Caco-2 (cell line): ENCODE results near the gene PDE6C. TPM values are rescaled to one million over a fixed set of nuclear protein-coding genes. Genes with fewer than 3 reads are reported as not detected.

Experiments
- BruUV-seq: library from RNA; stranded (reverse); fragments of 400-500 nt; replicated peaks from 2 replicates; lab custom pipeline; 2021; lab: Mats Ljungman, UMichigan
- CTCF ChIA-PET: fragments of 300-600 bp; sonication (Branson Sonifier 250); formaldehyde crosslinking; loops from one replicate; lab custom pipeline; 2022; ENCODE audit warnings: antibody characterized with exemption; lab: Charles Lee
- POLR2A ChIA-PET: fragments of 300-600 bp; sonication (Branson Sonifier 250); formaldehyde crosslinking; loops from one replicate; lab custom pipeline; 2022; ENCODE audit warnings: antibody characterized with exemption; lab: Charles Lee
- DNase-seq, 2 experiments: peaks; one replicate each; pipeline versions ENCODE4 v3.0.0 to v3.0.0-alpha.2; 2020 to 2022
- H3K27me3 ChIP-seq: replicated peaks from 2 replicates; pipeline ENCODE4 v1.6.0; 2011; ENCODE audit warnings: low read length; ENCODE audit not compliant: control insufficient read depth, insufficient read depth
- H3K36me3 ChIP-seq: 2 replicates; pipeline ENCODE4 v1.5.1; 2011; ENCODE audit warnings: low read length; ENCODE audit not compliant: control insufficient read depth, insufficient read depth
- H3K4me1 ChIP-seq: fragments of 250-450 bp; sonication (Bioruptor Pico); 2 replicates; pipeline ENCODE4 v1.5.1; 2020; ENCODE audit warnings: mild to moderate bottlenecking
- H3K4me3 ChIP-seq: 2 replicates; pipeline ENCODE4 v1.5.1; 2011; ENCODE audit warnings: low read depth, mild to moderate bottlenecking, control low read depth, low read length
- H3K9me3 ChIP-seq: fragments of 250-450 bp; sonication (Bioruptor Pico); 2 replicates; pipeline ENCODE4 v1.5.1; 2020; ENCODE audit warnings: mild to moderate bottlenecking, moderate library complexity
- H3K27ac Mint-ChIP-seq: one replicate; pipeline ENCODE4 v1.8.0; 2022; ENCODE audit warnings: mixed read lengths; ENCODE audit not compliant: unreplicated experiment
- H3K27me3 Mint-ChIP-seq: one replicate; pipeline ENCODE4 v1.8.0; 2022; ENCODE audit warnings: mixed read lengths; ENCODE audit not compliant: insufficient read depth, unreplicated experiment
- H3K36me3 Mint-ChIP-seq: one replicate; pipeline ENCODE4 v1.8.0; 2022; ENCODE audit warnings: mild to moderate bottlenecking, mixed read lengths; ENCODE audit not compliant: insufficient read depth, unreplicated experiment
- H3K4me1 Mint-ChIP-seq: one replicate; pipeline ENCODE4 v1.8.0; 2022; ENCODE audit warnings: low read depth, mixed read lengths; ENCODE audit not compliant: unreplicated experiment
- H3K4me3 Mint-ChIP-seq: one replicate; pipeline ENCODE4 v1.8.0; 2022; ENCODE audit warnings: mild to moderate bottlenecking, moderate library complexity, mixed read lengths; ENCODE audit not compliant: unreplicated experiment
- H3K9me3 Mint-ChIP-seq: one replicate; pipeline ENCODE4 v1.8.0; 2022; ENCODE audit warnings: mixed read lengths; ENCODE audit not compliant: unreplicated experiment
- CTCF ChIP-seq, 2 experiments: fragments of 200-600 bp in 1 of 2; IDR thresholded peaks; 1 replicate in 1 of 2; 2 replicates in 1 of 2; pipeline versions ENCODE4 v1.5.1 to v1.8.0; 2011 to 2022; ENCODE audit warnings: antibody characterized with exemption in 1 of 2, control low read depth in 1 of 2, inconsistent platforms in 1 of 2, low read depth in 1 of 2, low read length in 1 of 2, mild to moderate bottlenecking in 1 of 2, moderate library complexity in 1 of 2; ENCODE audit not compliant: insufficient read depth in 1 of 2, severe bottlenecking in 1 of 2, unreplicated experiment in 1 of 2
- intact Hi-C: fragments of 100-400 bp; cut with micrococcal nuclease; formaldehyde crosslinking; loops from one replicate; pipeline ENCODE4 v1.10.0; 2022; ENCODE audit not compliant: unreplicated experiment
- total RNA-seq: library from RNA; stranded (reverse); gene quantifications from 2 replicates; pipeline ENCODE4 v1.2.3, GENCODE V29; 2022

Gene PDE6C
- total RNA-seq, 1 experiment from 2014 or later, result not detected

- H3K4me3 Mint-ChIP-seq, result no peak overlapping the region
- no peak overlapping the region for H3K4me3 ChIP-seq
- no peaks in the 10 kb centered on the region for H3K36me3 Mint-ChIP-seq
- H3K9me3 ChIP-seq, result no peaks in the 10 kb centered on the region
- ChIA-PET CTCF (no interaction called here), POLR2A (no interaction called here)
- intact Hi-C loops, result no loop called here
- DNase-seq, result no peak
- no peaks in the 10 kb centered on the region for H3K27me3 Mint-ChIP-seq
- no peaks in the 10 kb centered on the region for H3K9me3 Mint-ChIP-seq
- no peak for TF ChIP-seq CTCF (IDR thresholded peaks at IDR 0.05; ENCODE audit: insufficient read depth in 1 of 2, low read depth in 1 of 2, low read length in 1 of 2, severe bottlenecking in 1 of 2, unreplicated experiment in 1 of 2)
- BruUV-seq, result no TSS peak
- H3K4me1 Mint-ChIP-seq, result peaks cover 12% of the 10 kb centered on the region
- H3K4me1 ChIP-seq, result peaks cover 22% of the 10 kb centered on the region
- H3K27me3 ChIP-seq, result no peaks in the 10 kb centered on the region
- H3K36me3 ChIP-seq, result no peaks in the 10 kb centered on the region; the same call in none of the 2 replicates
- no peak overlapping the region for H3K27ac Mint-ChIP-seq
Observed at GRCh38 chr10:93603023-93603422, 9.3 kb upstream of the PDE6C start.

- POLR2A ChIA-PET, result no interaction called here
- H3K4me3 Mint-ChIP-seq, result no peak overlapping the region
- intact Hi-C loops, result no loop called here
- BruUV-seq, result no TSS peak
- Histone ChIP-seq H3K9me3 (no peaks in the 10 kb centered on the region), H3K36me3 (no peaks in the 10 kb centered on the region; the same call in none of the 2 replicates), H3K27me3 (no peaks in the 10 kb centered on the region), H3K4me1 (peaks cover 22% of the 10 kb centered on the region), H3K4me3 (no peak overlapping the region)
- H3K9me3 Mint-ChIP-seq, result no peaks in the 10 kb centered on the region
- H3K27ac Mint-ChIP-seq, result no peak overlapping the region
- H3K4me1 Mint-ChIP-seq, result peaks cover 12% of the 10 kb centered on the region
- no peaks in the 10 kb centered on the region for H3K36me3 Mint-ChIP-seq
- no peak for DNase-seq
- no peak for TF ChIP-seq CTCF (IDR thresholded peaks at IDR 0.05; ENCODE audit: insufficient read depth in 1 of 2, low read depth in 1 of 2, low read length in 1 of 2, severe bottlenecking in 1 of 2, unreplicated experiment in 1 of 2)
- CTCF ChIA-PET, result no interaction called here
- H3K27me3 Mint-ChIP-seq, result no peaks in the 10 kb centered on the region
Observed at GRCh38 chr10:93604146-93604545, 8.2 kb upstream of the PDE6C start.

- CTCF ChIA-PET, result no interaction called here
- Mint-ChIP-seq H3K4me1 (no peaks in the 10 kb centered on the region), H3K9me3 (no peaks in the 10 kb centered on the region), H3K27me3 (no peaks in the 10 kb centered on the region), H3K4me3 (no peak overlapping the region), H3K36me3 (no peaks in the 10 kb centered on the region), H3K27ac (no peak overlapping the region)
- POLR2A ChIA-PET, result no interaction called here
- intact Hi-C loops, result no loop called here
- Histone ChIP-seq H3K4me3 (no peak overlapping the region), H3K4me1 (peaks cover 12% of the 10 kb centered on the region; the same call in 1 of the 2 replicates), H3K36me3 (no peaks in the 10 kb centered on the region), H3K27me3 (no peaks in the 10 kb centered on the region), H3K9me3 (no peaks in the 10 kb centered on the region)
- no peak for DNase-seq
- BruUV-seq, result no TSS peak
- TF ChIP-seq CTCF (IDR thresholded peaks at IDR 0.05; ENCODE audit: insufficient read depth in 1 of 2, low read depth in 1 of 2, low read length in 1 of 2, severe bottlenecking in 1 of 2, unreplicated experiment in 1 of 2), result no peak
Observed at GRCh38 chr10:93608421-93608820, 3.9 kb upstream of the PDE6C start.
